Frontal cortex (tissue), 4 donors: Measurements from ENCODE around the gene DNMT3L. TPM values are rescaled to one million over a fixed set of nuclear protein-coding genes. Genes with fewer than 3 reads are reported as not detected.
"Not testable (repeated sequence)": the region's sequence is repeated elsewhere in the genome, so short reads cannot be mapped to it uniquely, and the experiment has no call there.

ENCODE experiments used
- DNase-seq, 2 donors: peaks; one replicate each; pipeline ENCODE4 v3.0.0; 2012; ENCODE audit warnings: low spot score in 2 of 2
- FAIRE-seq: peaks from 2 replicates; lab custom pipeline; 2012; peaks lifted over from hg19 to GRCh38; lab: Jason Lieb, UNC
- small RNA-seq: library from RNA; depleted of rRNA; stranded (forward); fragments of <200 nt; gene quantifications from one replicate; pipeline ENCODE3, GENCODE V24; 2014
- total RNA-seq: library from RNA; depleted of rRNA; stranded (reverse); fragments of >200 nt; gene quantifications from one replicate; pipeline ENCODE4 v1.2.3, GENCODE V29; 2014
- donor health status: control.
- donor health status: control.
- donor health status: control.

DNMT3L gene
- total RNA-seq, 1 donor from 2014 or later = not detected

DNA sequence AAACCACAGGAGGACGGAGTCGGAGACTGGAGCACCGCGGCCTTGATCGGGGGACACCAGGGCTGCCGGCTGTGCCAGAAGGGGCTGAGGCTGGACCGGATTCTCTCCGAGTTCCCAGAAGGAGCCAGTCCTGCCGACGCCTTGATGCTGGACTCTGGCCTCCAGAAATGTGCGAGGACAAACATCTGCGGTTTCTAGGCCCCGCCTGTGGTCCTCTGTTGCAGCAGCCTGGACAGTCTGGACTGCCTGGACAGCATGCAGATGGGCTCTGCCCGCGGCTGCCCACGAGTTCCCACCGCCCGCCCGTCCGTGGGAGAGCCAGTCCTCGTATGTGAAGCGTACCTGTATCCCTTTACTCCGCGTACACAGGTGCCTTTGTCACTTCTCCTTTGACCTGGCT, 55.5 kb downstream of the DNMT3L start:
- FAIRE-seq, DNase-seq: not testable (repeated sequence)

- FAIRE-seq, DNase-seq: not testable (repeated sequence)
Measured at GRCh38 chr21:44202590-44203299, 59.0 kb downstream of the DNMT3L start.

DNA sequence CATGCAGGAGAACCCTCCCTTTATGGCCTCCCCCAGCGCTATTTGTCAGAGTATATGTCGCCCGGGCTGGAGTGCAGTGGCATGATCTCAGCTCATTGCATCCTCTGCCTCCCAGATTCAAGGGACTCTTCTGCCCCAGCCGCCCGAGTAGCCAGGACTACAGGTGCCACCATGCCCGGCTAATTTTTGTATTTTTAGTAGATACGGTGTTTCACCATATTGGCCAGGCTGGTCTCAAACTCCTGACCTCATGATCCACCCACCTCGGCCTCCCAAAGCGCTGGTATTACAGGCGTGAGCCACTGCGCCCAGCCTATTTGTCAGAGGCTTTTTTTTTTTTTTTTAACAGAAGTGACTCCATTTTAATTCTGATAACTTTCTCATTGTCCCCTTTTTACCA, 61.7 kb downstream of the DNMT3L start:
- not testable (repeated sequence) for FAIRE-seq, DNase-seq

- FAIRE-seq = no peak
- DNase-seq = no peak
Measured at GRCh38 chr21:44199448-44199847, 62.2 kb downstream of the DNMT3L start.

- not testable (repeated sequence) for FAIRE-seq, DNase-seq
Measured at GRCh38 chr21:44197156-44197516, 64.6 kb downstream of the DNMT3L start.

Small RNA genes within 50 kb of the gene (small RNA-seq; reads per million reads assigned to genes)
- not detected for gene AP001059.3

Other genes with a start within 250 kb of the DNMT3L start
- gene TRAPPC10, start 249.6 kb downstream of the DNMT3L start, total RNA-seq = 15.1 TPM
- gene PWP2, start 154.5 kb downstream of the DNMT3L start, total RNA-seq = 7.3 TPM
- gene GATD3, start 128.2 kb downstream of the DNMT3L start, total RNA-seq = 28.1 TPM
- gene ICOSLG, start 21.0 kb downstream of the DNMT3L start, total RNA-seq = 0.41 TPM
- gene AIRE, start 24.0 kb upstream of the DNMT3L start, total RNA-seq = 0.41 TPM
- 111 TPM for gene PFKL, start 38.2 kb upstream of the DNMT3L start, total RNA-seq
- gene CFAP410, start 77.5 kb upstream of the DNMT3L start, total RNA-seq = 8.6 TPM
- 1.6 TPM for gene TRPM2, start 91.7 kb upstream of the DNMT3L start, total RNA-seq
- gene LRRC3, start 193.6 kb upstream of the DNMT3L start, total RNA-seq = 3.7 TPM